Right cardiac atrium (tissue), 5 donors: Measurements from ENCODE around the gene MT1E. TPM values are rescaled to one million over a fixed set of nuclear protein-coding genes. Genes with fewer than 3 reads are reported as not detected.
"Not testable (repeated sequence)": the region's sequence is repeated elsewhere in the genome, so short reads cannot be mapped to it uniquely, and the experiment has no call there.

Experiments
- ATAC-seq, 2 donors: fragments of 200-7000 bp; cut with Tn5 transposase; one replicate each; pipeline versions ENCODE4 v1.8.0 to v1.9.1; 2020; ENCODE audit warnings: moderate library complexity in 2 of 2, mild to moderate bottlenecking in 1 of 2
- DNase-seq, 3 donors: peaks; one replicate each; pipeline ENCODE4 v3.0.0-alpha.2; 2020
- H3K27ac ChIP-seq: one replicate; pipeline ENCODE4 v1.5.1; 2013; ENCODE audit warnings: mild to moderate bottlenecking, low read length, control low read depth, moderate library complexity
- H3K27me3 ChIP-seq: one replicate; pipeline ENCODE4 v1.6.1; 2013; ENCODE audit not compliant: control insufficient read depth, insufficient read depth
- H3K4me1 ChIP-seq: one replicate; pipeline ENCODE4 v1.6.1; 2013; ENCODE audit warnings: low read length; ENCODE audit not compliant: control insufficient read depth, insufficient read depth
- H3K4me3 ChIP-seq: one replicate; pipeline ENCODE4 v1.5.1; 2013; ENCODE audit warnings: low read length, control low read depth
- H3K9me3 ChIP-seq: one replicate; pipeline ENCODE4 v1.6.1; 2013; ENCODE audit warnings: low read length; ENCODE audit not compliant: control insufficient read depth
- WGBS: extraction: QIAGEN DNeasy Blood & Tissue Kit; methylation state at CpG from one replicate; pipeline ENCODE4 v1.1.7; 2013; 5-methylcytosine and 5-hydroxymethylcytosine counted together
- intact Hi-C, 4 donors: fragments of 100-400 bp; cut with DNase I; formaldehyde crosslinking; loops; one replicate each; pipeline versions ENCODE4 v1.11.0 to v1.14.0; 2022 to 2023
- polyA plus RNA-seq: library from polyadenylated mRNA; stranded (reverse); fragments of 200-250 nt; gene quantifications from one replicate; pipeline ENCODE4 v1.2.3, GENCODE V29; 2013
- total RNA-seq, 4 donors: library from RNA; stranded (reverse); fragmentation: NEBNext Ultra II Directional; extraction: Animal tissue kit (Norgen Biotek cat#: 25700); gene quantifications; one replicate each; pipeline ENCODE4 v1.2.1, GENCODE V29; 2021
- donor health status: healthy with polysubstance abuse.
- donor health status: DM: no; HTN: yes; CAD: no.
- donor health status: DM: no; HTN: no; CAD: no.
- donor health status: DM: no; HTN: yes; CAD: no; lungs with severe emphysema.
- donor health status: DM: yes; HTN: yes; CAD: no.

The MT1E gene
- total and polyA plus RNA-seq, 5 donors, result 58.7 to 129 (median 72.7) TPM

DNA sequence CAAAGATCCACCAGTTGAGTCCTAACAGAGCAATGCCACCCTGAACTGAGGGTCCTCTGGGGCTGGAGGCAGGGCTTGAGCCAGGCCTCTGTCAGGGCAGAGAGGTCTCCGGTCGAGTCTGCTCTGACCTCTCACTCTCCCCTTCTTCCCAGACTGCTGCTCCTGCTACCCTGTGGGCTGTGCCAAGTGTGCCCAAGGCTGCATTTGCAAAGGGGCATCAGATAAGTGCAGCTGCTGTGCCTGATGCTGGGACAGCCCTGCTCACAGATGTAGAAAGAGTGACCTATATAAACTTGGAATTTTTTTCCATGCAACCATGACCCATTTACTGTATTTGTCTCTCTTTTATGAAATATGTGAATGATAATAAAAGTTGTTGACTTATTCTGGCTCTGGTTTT, 23.7 kb downstream of the MT1E start:
- WGBS, result 78% methylated on average over 2 of the region's 2 CpGs
- no peaks in the 10 kb centered on the region for H3K4me1 ChIP-seq

DNA sequence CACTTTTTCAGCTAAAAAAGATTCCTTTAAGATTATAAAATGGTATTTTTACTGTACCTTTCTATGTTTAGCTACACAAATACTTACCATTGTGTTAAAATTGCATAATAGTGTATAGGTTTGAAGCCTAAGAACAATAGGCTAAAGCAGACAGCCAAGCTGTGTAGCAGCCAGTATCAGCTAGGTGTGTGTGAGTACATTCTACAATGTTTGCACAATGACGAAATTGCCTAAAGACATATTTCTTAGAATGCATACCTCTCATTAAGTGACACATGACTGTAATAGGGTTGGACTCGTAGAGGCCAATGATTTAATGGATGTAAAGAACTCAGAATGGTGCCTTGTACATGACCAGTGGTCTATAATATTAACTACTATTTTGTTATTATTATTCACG, 24.2 kb downstream of the MT1E start:
- Histone ChIP-seq H3K4me3 (no peak overlapping the region), H3K9me3 (no peaks in the 10 kb centered on the region), H3K27me3 (no peaks in the 10 kb centered on the region), H3K4me1 (no peaks in the 10 kb centered on the region), H3K27ac (no peak overlapping the region)
- intact Hi-C loops, result no loop called here
- 83% methylated on average over 3 of the region's 3 CpGs for WGBS
- DNase-seq (no peak), ATAC-seq (no peak)

More for the DNA sequence above, 23.7 kb downstream of the MT1E start:
- H3K9me3 ChIP-seq, result no peaks in the 10 kb centered on the region
- no peaks in the 10 kb centered on the region for H3K27me3 ChIP-seq
- DNase-seq (no peak), ATAC-seq (no peak)
- no peak overlapping the region for H3K27ac ChIP-seq
- no peak overlapping the region for H3K4me3 ChIP-seq
- intact Hi-C loops, result no loop called here

DNA sequence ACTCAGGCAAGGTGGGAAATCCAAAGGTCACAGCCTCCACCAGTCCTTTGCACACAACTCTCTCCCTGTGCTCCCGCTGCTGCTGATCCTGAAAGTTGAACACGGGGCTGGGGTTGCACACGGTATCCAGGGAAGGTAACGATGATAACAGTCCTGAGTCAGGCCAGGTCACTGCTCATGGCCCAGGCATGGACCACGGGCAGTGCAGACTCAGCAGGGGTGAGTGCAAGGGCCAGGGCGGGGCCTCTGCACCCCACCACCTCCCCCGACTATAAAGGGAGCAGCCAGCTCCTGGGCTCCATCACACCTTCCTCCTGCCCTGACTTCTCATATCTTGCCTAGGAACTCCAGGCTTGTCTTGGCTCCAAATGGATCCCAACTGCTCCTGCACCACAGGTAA, 26.0 kb downstream of the MT1E start, which contains the start of gene MT1B:
MT1B (plus strand) TSS at position 301 of the 400 bp plus-strand sequence; CDS start at position 369, 68 bp downstream.
- Histone ChIP-seq H3K27ac (no peak within 1 kb of the TSS), H3K9me3 (no peaks in the 10 kb centered on the region), H3K4me3 (no peak within 1 kb of the TSS), H3K27me3 (no peaks in the 10 kb centered on the region), H3K4me1 (no peaks in the 10 kb centered on the region)
- WGBS, result 64% methylated on average over 7 of the region's 7 CpGs
- ATAC-seq (no peak), DNase-seq (no peak)
- intact Hi-C loops, result no loop called here

DNA sequence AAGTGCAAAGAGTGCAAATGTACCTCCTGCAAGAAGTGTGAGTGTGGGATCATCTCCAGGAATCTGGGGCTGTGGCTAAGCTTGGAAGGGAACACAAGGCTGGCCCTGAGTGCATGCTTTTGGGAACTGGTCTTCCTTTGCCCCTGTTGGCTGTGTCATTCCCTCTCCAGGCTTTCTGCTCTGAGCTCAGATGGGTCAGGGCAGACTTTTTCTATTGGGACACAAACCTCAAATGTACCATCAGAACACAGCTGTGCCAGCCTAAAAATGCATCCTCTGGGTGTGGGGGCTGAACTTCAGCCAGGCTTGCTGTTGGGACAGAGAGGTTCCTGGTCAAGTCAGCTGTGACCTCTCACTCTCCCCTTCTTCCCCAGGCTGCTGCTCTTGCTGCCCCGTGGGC, 27.0 kb downstream of the MT1E start:
- intact Hi-C loops, result no loop called here
- 60% methylated on average over 1 of the region's 1 CpG for WGBS
- no peak for DNase-seq

DNA sequence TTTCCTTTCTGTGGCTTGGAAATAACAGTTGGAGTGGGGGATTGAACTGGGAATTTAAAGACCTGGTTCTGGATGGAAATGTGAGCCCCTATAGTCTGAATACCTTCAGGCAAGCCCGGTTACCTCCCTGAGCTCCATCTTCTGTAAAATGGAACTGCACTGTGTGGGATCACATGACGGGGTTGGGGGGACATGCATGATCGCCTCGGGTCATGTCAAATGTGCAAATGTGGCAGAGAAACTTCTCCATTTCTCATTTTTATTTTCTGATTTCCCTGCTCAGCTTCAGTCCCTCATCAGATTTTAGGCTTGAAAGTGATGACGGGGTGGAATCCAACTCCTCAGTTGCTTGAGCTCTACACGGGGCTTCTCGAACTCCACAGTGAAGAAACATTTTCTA, 27.6 kb downstream of the MT1E start:
- no peak overlapping the region for H3K4me3 ChIP-seq
- DNase-seq (no peak), ATAC-seq (no peak)
- intact Hi-C loops, result no loop called here
- 73% methylated on average over 7 of the region's 7 CpGs for WGBS
- H3K9me3 ChIP-seq, result no peaks in the 10 kb centered on the region
- H3K27ac ChIP-seq, result no peak overlapping the region
- H3K27me3 ChIP-seq, result no peaks in the 10 kb centered on the region
- no peaks in the 10 kb centered on the region for H3K4me1 ChIP-seq

More for the DNA sequence above, 27.0 kb downstream of the MT1E start:
- no peak overlapping the region for H3K27ac ChIP-seq
- no peaks in the 10 kb centered on the region for H3K4me1 ChIP-seq
- no peaks in the 10 kb centered on the region for H3K27me3 ChIP-seq
- H3K4me3 ChIP-seq, result no peak overlapping the region
- ATAC-seq, result no peak
- H3K9me3 ChIP-seq, result no peaks in the 10 kb centered on the region

DNA sequence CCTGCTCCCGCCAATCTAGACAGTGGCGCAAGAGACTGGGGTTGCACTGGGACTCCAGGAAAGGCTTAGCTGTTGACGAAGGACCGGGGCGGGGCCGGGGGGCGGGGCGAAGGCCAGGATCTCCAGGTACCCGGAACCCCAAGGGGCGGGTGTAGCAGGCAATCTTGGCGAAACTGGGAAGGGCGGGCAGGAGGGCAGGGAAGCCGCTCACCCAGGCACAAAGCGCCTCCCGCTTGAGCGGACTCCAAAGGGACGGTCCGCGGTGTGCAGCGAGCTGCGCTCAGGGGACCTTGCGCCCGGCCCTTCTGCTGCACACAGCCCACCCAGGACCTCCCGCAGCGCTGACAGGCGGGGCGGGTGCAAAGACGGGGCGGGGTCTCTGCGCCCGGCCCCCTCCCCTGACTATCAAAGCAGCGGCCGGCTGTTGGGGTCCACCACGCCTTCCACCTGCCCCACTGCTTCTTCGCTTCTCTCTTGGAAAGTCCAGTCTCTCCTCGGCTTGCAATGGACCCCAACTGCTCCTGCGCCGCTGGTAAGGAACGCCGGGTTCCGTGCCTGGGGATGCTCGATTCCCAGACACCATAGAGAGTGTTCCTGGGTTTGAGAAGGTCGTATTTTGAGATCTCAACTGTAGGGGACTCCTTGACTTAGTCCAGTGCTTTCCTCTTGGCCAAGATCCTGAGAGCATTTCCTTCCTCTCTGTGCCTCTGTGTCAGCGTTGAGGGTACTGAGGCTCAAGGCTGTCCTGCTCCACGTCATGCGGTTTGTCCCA, 32.2 kb downstream of the MT1E start, which contains the start of gene MT1F:
MT1F (plus strand) TSS at position 405 of the 772 bp plus-strand sequence; CDS start at position 505, 100 bp downstream.
- Histone ChIP-seq H3K4me3 (peak within 1 kb of the TSS; percentile 66), H3K27ac (no peak within 1 kb of the TSS), H3K4me1 (no peaks in the 10 kb centered on the region), H3K27me3 (no peaks in the 10 kb centered on the region), H3K9me3 (no peaks in the 10 kb centered on the region)
- WGBS, result 1% methylated on average over 46 of the region's 46 CpGs
- DNase-seq (peak; percentile 77 to 89 (median 88)), ATAC-seq (peak; percentile 90 to 91)
- intact Hi-C loops, result no loop called here

DNA sequence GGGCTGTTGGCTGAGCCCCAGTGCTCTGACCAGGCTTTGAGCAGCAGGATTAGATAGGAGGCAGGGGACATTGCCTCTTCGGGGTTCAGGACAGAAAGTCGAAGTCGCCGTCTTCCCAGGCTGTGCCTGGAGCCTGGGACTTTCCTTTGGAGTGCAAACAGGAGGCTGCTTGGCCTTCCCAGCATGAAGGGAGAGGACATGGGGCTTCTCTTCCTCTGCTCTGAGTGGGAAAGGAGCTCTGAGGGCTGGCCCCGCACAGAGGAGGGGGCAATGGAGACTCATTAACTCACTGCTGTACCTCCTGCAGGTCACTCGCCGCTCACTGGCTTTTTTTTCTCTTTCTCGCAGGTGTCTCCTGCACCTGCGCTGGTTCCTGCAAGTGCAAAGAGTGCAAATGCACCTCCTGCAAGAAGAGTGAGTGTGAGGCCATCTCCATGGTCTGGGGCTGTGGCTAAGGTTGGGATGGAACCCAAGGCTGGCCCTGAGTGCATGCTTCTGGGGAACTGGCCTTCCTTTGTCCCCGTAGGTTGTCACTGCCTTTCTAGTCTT, 32.8 kb downstream of the MT1E start:
- no peaks in the 10 kb centered on the region for H3K4me1 ChIP-seq
- H3K27me3 ChIP-seq, result no peaks in the 10 kb centered on the region
- peak overlapping the region; percentile 66 for H3K4me3 ChIP-seq
- intact Hi-C loops, result no loop called here
- ATAC-seq (no peak), DNase-seq (peak in 2 of 3 donors; percentile 75 to 82)
- WGBS, result 35% methylated on average over 10 of the region's 10 CpGs
- no peaks in the 10 kb centered on the region for H3K9me3 ChIP-seq
- no peak overlapping the region for H3K27ac ChIP-seq

DNA sequence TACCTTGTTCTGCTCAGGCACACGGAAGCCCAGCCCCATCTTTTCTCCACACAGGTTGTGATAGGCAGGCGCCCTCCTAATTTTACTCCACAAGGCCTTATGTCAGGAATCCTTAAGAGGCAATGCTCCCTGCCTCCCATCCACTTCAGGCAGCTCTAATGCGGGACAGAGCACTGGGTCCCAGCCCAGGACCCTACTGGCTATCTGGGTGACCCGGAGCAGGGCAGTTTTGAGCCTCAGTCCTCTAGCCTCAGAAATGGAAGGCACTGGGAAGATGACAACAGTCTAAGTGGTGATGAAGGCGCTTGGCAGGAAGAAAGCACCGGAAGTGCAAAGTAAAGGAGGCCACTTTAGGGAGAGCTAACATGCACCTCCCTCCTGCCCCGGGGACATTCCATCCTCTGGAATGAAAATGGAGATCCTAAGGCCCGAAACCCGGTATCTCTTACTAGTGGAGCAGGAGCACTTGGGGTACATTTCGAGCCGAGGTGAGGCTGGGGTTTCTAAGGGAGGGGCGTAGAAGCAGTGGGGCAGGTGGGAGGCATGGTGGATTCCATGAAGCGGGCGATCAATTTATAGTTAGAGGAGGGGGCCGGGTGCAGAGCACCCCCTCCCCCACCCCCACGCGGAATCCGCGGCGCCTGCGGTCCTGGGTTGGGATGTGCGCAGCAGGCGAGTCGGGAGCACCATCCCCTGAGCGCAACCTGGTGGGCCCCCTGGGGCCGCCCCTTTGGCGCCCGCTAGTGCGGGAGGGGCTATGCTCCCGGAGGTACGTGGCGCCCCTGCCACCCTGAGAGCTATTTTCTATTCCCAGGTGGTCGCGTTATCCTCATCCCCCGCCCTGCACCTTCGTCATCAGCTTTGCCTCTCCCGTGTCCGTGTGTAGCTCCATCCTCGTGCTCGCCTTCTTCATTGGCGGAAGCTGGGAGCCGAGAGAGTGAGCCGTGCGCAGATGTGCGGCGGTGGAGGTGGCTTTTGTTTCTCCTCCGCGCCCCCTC, 37.1 kb downstream of the MT1E start:
- Histone ChIP-seq H3K4me3 (peak overlapping the region; percentile 1), H3K27me3 (no peaks in the 10 kb centered on the region)

DNA sequence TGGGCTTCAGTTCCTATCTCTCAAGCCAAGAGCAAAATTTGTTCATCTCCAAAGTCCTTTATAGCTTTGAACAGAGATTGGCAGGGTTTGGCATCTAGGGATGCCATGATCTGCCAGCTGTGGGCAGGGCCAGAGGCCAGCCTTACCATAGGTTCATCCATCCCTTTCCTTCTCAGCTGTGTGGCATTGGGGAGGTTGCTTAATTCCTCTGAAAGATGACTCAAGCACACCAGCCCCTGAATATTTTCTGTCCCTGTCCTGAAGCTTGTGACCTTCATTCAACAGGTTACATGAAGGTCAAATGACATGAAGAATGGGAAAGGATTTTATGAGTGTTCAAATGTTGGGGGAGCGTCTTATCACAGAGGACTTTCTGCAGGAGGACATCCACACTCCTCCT, 38.9 kb downstream of the MT1E start:
- H3K27me3 ChIP-seq, result no peaks in the 10 kb centered on the region

More for the DNA sequence above, 37.1 kb downstream of the MT1E start:
- 11% methylated on average over 48 of the region's 48 CpGs for WGBS
- Histone ChIP-seq H3K4me1 (no peaks in the 10 kb centered on the region), H3K27ac (no peak overlapping the region), H3K9me3 (no peaks in the 10 kb centered on the region)
- no peak for DNase-seq
- intact Hi-C loops, result no loop called here
- ATAC-seq, result no peak

DNA sequence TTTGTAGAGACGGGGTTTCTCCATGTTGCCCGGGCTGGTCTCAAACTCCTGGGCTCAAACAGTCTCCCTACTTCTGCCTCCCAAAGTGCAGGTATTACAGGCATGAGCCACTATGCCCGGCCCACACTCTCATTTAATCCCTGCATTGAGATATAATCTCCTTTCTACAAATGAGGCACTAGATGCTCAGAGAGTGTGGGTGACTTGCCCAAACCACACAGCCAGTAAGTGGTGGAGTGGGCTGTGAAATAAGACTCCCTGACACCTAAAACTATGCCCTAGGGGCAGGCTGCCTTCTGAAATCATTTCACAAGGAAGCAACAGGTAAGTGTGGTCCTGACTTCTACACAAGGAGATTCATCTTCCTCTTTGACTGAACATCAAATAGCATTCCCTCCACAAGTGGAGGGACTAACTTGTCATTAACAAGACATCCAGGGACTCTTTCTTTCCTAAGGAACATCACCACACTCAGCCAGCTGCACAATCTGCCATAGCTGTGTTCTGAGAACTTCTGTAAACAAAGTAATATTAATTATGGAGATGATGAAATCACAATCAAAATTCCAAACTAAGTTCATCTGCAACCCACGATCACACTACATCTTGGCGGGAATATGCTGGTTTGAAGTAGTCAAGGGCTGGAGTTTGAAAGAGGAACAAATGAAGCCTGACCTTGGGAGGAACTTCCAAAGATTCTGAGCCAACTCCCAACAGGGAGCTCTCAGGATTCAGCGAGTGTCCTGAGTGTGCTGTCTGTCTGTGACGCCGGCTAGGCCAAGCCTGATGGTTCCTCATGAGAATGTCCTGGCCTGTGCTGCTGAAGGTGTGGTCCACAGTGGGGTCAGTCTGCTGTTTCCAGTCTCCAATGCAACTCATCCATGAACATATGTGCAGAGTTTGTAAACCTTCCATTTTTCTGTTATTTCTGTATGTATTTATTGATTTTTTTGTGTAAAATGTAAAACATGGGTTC, 40.0 kb downstream of the MT1E start:
- H3K9me3 ChIP-seq, DNase-seq, H3K4me3 ChIP-seq, ATAC-seq, H3K27me3 ChIP-seq, H3K4me1 ChIP-seq, H3K27ac ChIP-seq, intact Hi-C loops: not testable (repeated sequence)
- whole genome bisulfite sequencing, result 69% methylated on average over 8 of the region's 8 CpGs

More for the DNA sequence above, 38.9 kb downstream of the MT1E start:
- Histone ChIP-seq H3K4me1 (peaks cover under 1% of the 10 kb centered on the region), H3K4me3 (no peak overlapping the region), H3K27ac (no peak overlapping the region), H3K9me3 (no peaks in the 10 kb centered on the region)
- 93% methylated on average over 1 of the region's 1 CpG for WGBS
- no peak for ATAC-seq
- DNase-seq, result no peak
- intact Hi-C loops, result no loop called here
